ENCODE results near the gene LTBP2. TPM values are rescaled to one million over a fixed set of nuclear protein-coding genes. Genes with fewer than 3 reads are reported as not detected.
A peak's percentile ranks its signal among the peaks of the same experiment; 100 is the strongest.

The LTBP2 gene
- polyA plus RNA-seq, 1 donor: 5.4 TPM

GRCh38 chr14:74522740-74523139 lies 89.3 kb downstream of the LTBP2 start:
- DNase-seq: no peak

GRCh38 chr14:74521756-74522155 lies 90.3 kb downstream of the LTBP2 start:
- DNase-seq: no peak

GRCh38 chr14:74519316-74520074 lies 92.5 kb downstream of the LTBP2 start:
- DNase-seq: no peak

- DNase-seq: no peak
Measured at GRCh38 chr14:74518221-74518620, 93.8 kb downstream of the LTBP2 start.

- no peak for DNase-seq
Measured at GRCh38 chr14:74517731-74518130, 94.3 kb downstream of the LTBP2 start.

- DNase-seq: no peak
Measured at GRCh38 chr14:74516451-74517160, 95.4 kb downstream of the LTBP2 start.

GRCh38 chr14:74515891-74516412 lies 96.1 kb downstream of the LTBP2 start:
- DNase-seq: no peak

- peak; percentile 71 for DNase-seq
Measured at GRCh38 chr14:74514471-74514941, 97.5 kb downstream of the LTBP2 start.

- DNase-seq: no peak
Measured at GRCh38 chr14:74511966-74512830, 99.8 kb downstream of the LTBP2 start.

GRCh38 chr14:74510959-74511409 lies 101.1 kb downstream of the LTBP2 start:
- DNase-seq: no peak

- no peak for DNase-seq
Measured at GRCh38 chr14:74510223-74510931, 101.7 kb downstream of the LTBP2 start.

- no peak for DNase-seq
Measured at GRCh38 chr14:74509587-74510222, 102.3 kb downstream of the LTBP2 start.

- DNase-seq: no peak
Measured at GRCh38 chr14:74508844-74509428, 103.1 kb downstream of the LTBP2 start.

GRCh38 chr14:74508292-74508731 lies 103.7 kb downstream of the LTBP2 start:
- DNase-seq: no peak

GRCh38 chr14:74507840-74508239 lies 104.2 kb downstream of the LTBP2 start:
- no peak for DNase-seq

GRCh38 chr14:74507085-74507484 lies 105.0 kb downstream of the LTBP2 start:
- DNase-seq: no peak

GRCh38 chr14:74506411-74506851 lies 105.6 kb downstream of the LTBP2 start:
- DNase-seq: no peak

- no peak for DNase-seq
Measured at GRCh38 chr14:74505831-74506230, 106.2 kb downstream of the LTBP2 start.

- no peak for DNase-seq
Measured at GRCh38 chr14:74504874-74505720, 106.9 kb downstream of the LTBP2 start.

GRCh38 chr14:74504412-74504811 lies 107.6 kb downstream of the LTBP2 start:
- DNase-seq: no peak

All from hindlimb muscle (tissue), 1 donor.